Activated CD4-positive, alpha-beta memory T cell treated with anti-CD3 and anti-CD28 coated beads for 36 hours (primary cell): ENCODE data around the gene TOMM40L. TPM values are rescaled to one million over a fixed set of nuclear protein-coding genes. Genes with fewer than 3 reads are reported as not detected.
"Not testable (repeated sequence)": the region's sequence is repeated elsewhere in the genome, so short reads cannot be mapped to it uniquely, and the experiment has no call there.

Experiments used
- CTCF ChIA-PET: fragments of 350-600 bp; sonication (Branson Sonifier 250); formaldehyde crosslinking; loops from one replicate; lab custom pipeline; 2021; ENCODE audit warnings: antibody characterized with exemption, inconsistent platforms; lab: Charles Lee
- POLR2A ChIA-PET: fragments of 350-600 bp; sonication (Branson Sonifier 250); formaldehyde crosslinking; loops from one replicate; lab custom pipeline; 2021; ENCODE audit warnings: antibody characterized with exemption; lab: Charles Lee
- DNase-seq: peaks from one replicate; pipeline ENCODE4 v3.0.0-alpha.2; 2020
- H3K27ac Mint-ChIP-seq: one replicate; pipeline ENCODE4 v1.8.0; 2021; ENCODE audit warnings: mixed read lengths
- H3K27me3 Mint-ChIP-seq: one replicate; pipeline ENCODE4 v1.8.0; 2021; ENCODE audit warnings: mixed read lengths
- H3K36me3 Mint-ChIP-seq: one replicate; pipeline ENCODE4 v1.8.0; 2021; ENCODE audit warnings: mixed read lengths
- H3K4me1 Mint-ChIP-seq: one replicate; pipeline ENCODE4 v1.8.0; 2021; ENCODE audit warnings: low read depth, mixed read lengths
- H3K4me3 Mint-ChIP-seq: one replicate; pipeline ENCODE4 v1.8.0; 2021; ENCODE audit warnings: mild to moderate bottlenecking, mixed read lengths
- H3K9me3 Mint-ChIP-seq: one replicate; pipeline ENCODE4 v1.8.0; 2021; ENCODE audit warnings: mixed read lengths
- intact Hi-C: fragments of 100-400 bp; cut with micrococcal nuclease; formaldehyde crosslinking; loops from one replicate; pipeline ENCODE4 v1.15.1; 2023
- total RNA-seq, 2 experiments: library from RNA; stranded (reverse); gene quantifications; one replicate each; pipeline ENCODE4 v1.2.3, GENCODE V29; 2021

The TOMM40L gene
- total RNA-seq, 2 experiments from 2014 or later: 14.8 to 15.4 TPM

GRCh38 chr1:161235957-161236775 is 10.3 kb downstream of the TOMM40L start:
- intact Hi-C loops: no loop called here
- Mint-ChIP-seq H3K27me3 (no peaks in the 10 kb centered on the region), H3K4me1 (no peaks in the 10 kb centered on the region), H3K9me3 (no peaks in the 10 kb centered on the region), H3K36me3 (no peaks in the 10 kb centered on the region), H3K4me3 (no peak overlapping the region), H3K27ac (no peak overlapping the region)
- ChIA-PET CTCF (interaction anchor here (0.7 to 1.9 kb wide), 3 partner anchors 9 to 146 kb away, joined by 3 to 10 read pairs (median 4); partner anchors contain the start of gene TOMM40L), POLR2A (no interaction called here)
- no peak for DNase-seq

- ChIA-PET POLR2A (no interaction called here), CTCF (no interaction called here)
- H3K4me3 Mint-ChIP-seq: no peak within 1 kb of the TSS
- H3K9me3 Mint-ChIP-seq: no peaks in the 10 kb centered on the region
- H3K4me1 Mint-ChIP-seq: no peaks in the 10 kb centered on the region
- no peak within 1 kb of the TSS for H3K27ac Mint-ChIP-seq
- no peak for DNase-seq
- no peaks in the 10 kb centered on the region for H3K36me3 Mint-ChIP-seq
- intact Hi-C loops: no loop called here
- no peaks in the 10 kb centered on the region for H3K27me3 Mint-ChIP-seq
These were observed 12.2 kb downstream of the TOMM40L start, which contains the start of gene NR1I3 for GRCh38 chr1:161238039-161238473. NR1I3 (minus strand) TSS chr1:161238203; CDS start chr1:161236565, 1,638 bp downstream.

GRCh38 chr1:161241682-161242081 is 15.8 kb downstream of the TOMM40L start:
- POLR2A ChIA-PET: no interaction called here

DNA sequence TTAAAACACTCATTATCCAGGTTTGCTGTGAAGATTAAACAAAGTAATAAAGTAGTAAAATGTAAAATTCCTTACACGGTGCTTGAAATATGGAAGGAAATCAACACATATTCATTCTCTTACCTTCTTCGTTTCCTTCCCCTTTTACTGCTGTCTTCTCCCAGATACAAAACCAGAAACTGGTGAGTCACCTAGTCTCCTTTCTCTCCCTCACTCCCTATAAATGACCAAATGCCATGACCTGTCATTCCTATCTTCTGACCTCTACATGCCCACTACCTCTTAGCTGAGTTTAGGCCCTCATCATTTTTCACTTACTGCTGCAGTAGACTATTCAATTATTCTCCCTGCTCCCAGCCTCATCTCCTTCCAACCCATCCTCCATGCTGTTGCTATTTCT is 16.5 kb downstream of the TOMM40L start:
- Mint-ChIP-seq H3K27me3 (no peaks in the 10 kb centered on the region), H3K4me3 (no peak overlapping the region), H3K36me3 (no peaks in the 10 kb centered on the region), H3K27ac (no peak overlapping the region), H3K9me3 (no peaks in the 10 kb centered on the region), H3K4me1 (no peaks in the 10 kb centered on the region)
- DNase-seq: no peak
- ChIA-PET CTCF (no interaction called here), POLR2A (no interaction called here)
- intact Hi-C loops: no loop called here

More at GRCh38 chr1:161241682-161242081, 15.8 kb downstream of the TOMM40L start:
- CTCF ChIA-PET: no interaction called here
- Mint-ChIP-seq H3K27ac (no peak overlapping the region), H3K4me1 (no peaks in the 10 kb centered on the region), H3K27me3 (no peaks in the 10 kb centered on the region), H3K36me3 (no peaks in the 10 kb centered on the region), H3K9me3 (no peaks in the 10 kb centered on the region), H3K4me3 (no peak overlapping the region)
- no peak for DNase-seq
- intact Hi-C loops: no loop called here

GRCh38 chr1:161244888-161245287 is 19.0 kb downstream of the TOMM40L start:
- H3K36me3 Mint-ChIP-seq: no peaks in the 10 kb centered on the region
- CTCF ChIA-PET: no interaction called here
- intact Hi-C loops: no loop called here
- no peak overlapping the region for H3K4me3 Mint-ChIP-seq
- no peaks in the 10 kb centered on the region for H3K27me3 Mint-ChIP-seq
- H3K4me1 Mint-ChIP-seq: no peaks in the 10 kb centered on the region
- no peaks in the 10 kb centered on the region for H3K9me3 Mint-ChIP-seq
- H3K27ac Mint-ChIP-seq: no peak overlapping the region
- DNase-seq: no peak
- POLR2A ChIA-PET: no interaction called here

GRCh38 chr1:161250100-161250499 is 24.2 kb downstream of the TOMM40L start:
- DNase-seq, H3K27ac Mint-ChIP-seq, intact Hi-C loops, H3K36me3 Mint-ChIP-seq, H3K27me3 Mint-ChIP-seq, H3K9me3 Mint-ChIP-seq, H3K4me1 Mint-ChIP-seq, H3K4me3 Mint-ChIP-seq, POLR2A ChIA-PET: not testable (repeated sequence)
- CTCF ChIA-PET: interaction anchor here (1.0 to 2.5 kb wide), 2 partner anchors 10 to 40 kb away, joined by 4 to 7 read pairs; no protein-coding TSS in a partner anchor

DNA sequence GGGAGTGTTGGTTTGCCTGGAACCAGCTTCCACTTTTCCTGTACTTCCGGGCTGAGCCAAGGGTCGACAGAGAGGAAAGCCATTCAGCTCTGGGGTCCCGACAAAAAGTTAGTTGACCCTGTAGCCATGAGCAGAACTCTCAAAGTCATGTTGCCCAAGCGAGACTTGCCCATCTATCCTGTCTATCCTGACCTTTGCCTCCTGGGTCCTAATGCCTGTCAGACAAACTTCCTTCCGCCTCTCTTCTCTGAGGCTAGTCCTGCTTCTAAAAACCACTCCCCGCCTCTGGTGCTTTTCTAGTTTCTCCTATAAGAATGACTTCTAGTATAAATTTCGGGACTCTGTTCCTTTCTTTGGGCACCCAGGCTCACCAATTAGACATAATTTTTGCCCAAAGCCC is 25.0 kb downstream of the TOMM40L start:
- ChIA-PET POLR2A (no interaction called here), CTCF (interaction anchor here (2.5 kb wide), 1 partner anchor 10 kb away, joined by 7 read pairs; no protein-coding TSS in a partner anchor)

GRCh38 chr1:161251579-161251978 is 25.7 kb downstream of the TOMM40L start:
- intact Hi-C loops: no loop called here
- ChIA-PET CTCF (no interaction called here), POLR2A (no interaction called here)
- Mint-ChIP-seq H3K27me3 (peaks cover 1% of the 10 kb centered on the region), H3K9me3 (peaks cover 5% of the 10 kb centered on the region), H3K36me3 (peaks cover 2% of the 10 kb centered on the region), H3K4me3 (no peak overlapping the region), H3K4me1 (no peaks in the 10 kb centered on the region), H3K27ac (no peak overlapping the region)
- no peak for DNase-seq

More for the DNA sequence above, 25.0 kb downstream of the TOMM40L start:
- no peak overlapping the region for H3K27ac Mint-ChIP-seq
- intact Hi-C loops: no loop called here
- H3K4me1 Mint-ChIP-seq: no peaks in the 10 kb centered on the region
- H3K36me3 Mint-ChIP-seq: no peaks in the 10 kb centered on the region
- DNase-seq: no peak
- no peak overlapping the region for H3K4me3 Mint-ChIP-seq
- H3K27me3 Mint-ChIP-seq: peaks cover 1% of the 10 kb centered on the region
- H3K9me3 Mint-ChIP-seq: no peaks in the 10 kb centered on the region

- H3K4me3 Mint-ChIP-seq, POLR2A ChIA-PET, H3K27ac Mint-ChIP-seq, H3K4me1 Mint-ChIP-seq, intact Hi-C loops, DNase-seq: not testable (repeated sequence)
- peaks cover 33% of the 10 kb centered on the region for H3K27me3 Mint-ChIP-seq
- peaks cover 16% of the 10 kb centered on the region for H3K36me3 Mint-ChIP-seq
- CTCF ChIA-PET: interaction anchor here (1.5 kb wide), 1 partner anchor 127 kb away, joined by 3 read pairs; no protein-coding TSS in a partner anchor
- H3K9me3 Mint-ChIP-seq: peaks cover 22% of the 10 kb centered on the region
These were observed 29.4 kb downstream of the TOMM40L start for GRCh38 chr1:161255302-161255701.

GRCh38 chr1:161255955-161256520 is 30.2 kb downstream of the TOMM40L start:
- DNase-seq, H3K4me3 Mint-ChIP-seq, H3K4me1 Mint-ChIP-seq, POLR2A ChIA-PET, H3K27ac Mint-ChIP-seq, intact Hi-C loops: not testable (repeated sequence)
- peaks cover 16% of the 10 kb centered on the region for H3K36me3 Mint-ChIP-seq
- CTCF ChIA-PET: interaction anchor here (3.3 kb wide), 1 partner anchor 30 kb away, joined by 14 read pairs; the partner anchor contains the start of gene TOMM40L
- H3K9me3 Mint-ChIP-seq: peaks cover 22% of the 10 kb centered on the region
- H3K27me3 Mint-ChIP-seq: peaks cover 37% of the 10 kb centered on the region

DNA sequence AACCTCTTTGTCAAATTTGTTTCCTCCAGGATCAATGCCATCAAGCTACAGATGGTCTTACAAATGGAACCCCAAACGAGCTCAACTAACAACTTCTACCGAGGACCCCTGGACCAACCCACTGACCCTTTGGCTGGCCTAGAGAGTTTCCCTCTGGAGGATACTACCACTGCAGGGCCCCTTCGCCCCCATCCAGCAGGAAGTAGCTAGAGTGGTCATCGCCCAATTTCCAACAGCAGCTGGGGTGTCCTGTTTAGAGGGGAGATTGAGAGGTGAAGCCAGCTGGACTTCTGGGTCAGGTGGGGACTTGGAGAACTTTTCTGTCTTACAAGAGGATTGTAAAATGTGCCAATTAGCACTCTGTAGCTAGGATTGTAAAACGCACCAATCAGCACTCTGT is 31.2 kb downstream of the TOMM40L start:
- CTCF ChIA-PET: interaction anchor here (1.0 to 3.3 kb wide), 3 partner anchors 8 to 34 kb away, joined by 3 to 14 read pairs (median 5); partner anchors contain the start of gene TOMM40L
- H3K4me3 Mint-ChIP-seq, POLR2A ChIA-PET, H3K4me1 Mint-ChIP-seq, H3K27ac Mint-ChIP-seq, intact Hi-C loops, DNase-seq: not testable (repeated sequence)
- peaks cover 45% of the 10 kb centered on the region for H3K27me3 Mint-ChIP-seq
- H3K9me3 Mint-ChIP-seq: peaks cover 22% of the 10 kb centered on the region
- peaks cover 16% of the 10 kb centered on the region for H3K36me3 Mint-ChIP-seq
